Posterior vena cava (tissue), 2 donors: ENCODE measurements around the gene PANX1. TPM values are rescaled to one million over a fixed set of nuclear protein-coding genes. Genes with fewer than 3 reads are reported as not detected.

Experiments
- DNase-seq: peaks from one replicate; pipeline ENCODE4 v3.0.0-alpha.2; 2020; ENCODE audit warnings: low spot score
- intact Hi-C, 2 donors: fragments of 100-400 bp; cut with DNase I; formaldehyde crosslinking; loops; one replicate each; pipeline versions ENCODE4 v1.14.1 to v1.14.2; 2022 to 2023
- total RNA-seq, 2 donors: library from RNA; stranded (reverse); fragmentation: NEBNext Ultra II Directional; extraction: Animal tissue kit (Norgen Biotek cat#: 25700); gene quantifications; one replicate each; pipeline ENCODE4 v1.2.1, GENCODE V29; 2021
- donor health status: DM: yes; HTN: yes; CAD: no.
- donor health status: DM: yes; HTN: yes; CAD: no.

The PANX1 gene
- total RNA-seq, 2 donors from 2014 or later: 20.2 to 45.3 TPM

DNA sequence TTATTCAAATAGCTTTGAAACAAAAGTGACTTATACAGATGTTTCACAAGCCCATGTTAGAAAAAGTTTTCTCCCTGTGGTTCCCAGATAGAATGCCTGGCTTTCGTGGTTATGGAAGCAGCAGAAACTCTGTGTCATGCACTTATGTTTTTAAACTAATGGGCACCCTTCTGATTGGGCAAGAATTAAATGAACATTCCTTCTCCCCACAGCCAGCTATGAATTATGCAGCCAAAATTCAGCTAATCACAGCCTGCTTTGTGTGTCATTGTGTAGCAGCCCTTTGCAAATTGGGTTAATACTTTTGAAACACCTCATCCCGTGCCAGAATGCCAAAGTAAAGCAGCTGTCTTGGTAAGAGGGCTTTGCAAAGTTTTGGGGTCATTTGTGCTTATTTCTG is 46.9 kb downstream of the PANX1 start:
- no peak for DNase-seq
- intact Hi-C loops: no loop called here

DNA sequence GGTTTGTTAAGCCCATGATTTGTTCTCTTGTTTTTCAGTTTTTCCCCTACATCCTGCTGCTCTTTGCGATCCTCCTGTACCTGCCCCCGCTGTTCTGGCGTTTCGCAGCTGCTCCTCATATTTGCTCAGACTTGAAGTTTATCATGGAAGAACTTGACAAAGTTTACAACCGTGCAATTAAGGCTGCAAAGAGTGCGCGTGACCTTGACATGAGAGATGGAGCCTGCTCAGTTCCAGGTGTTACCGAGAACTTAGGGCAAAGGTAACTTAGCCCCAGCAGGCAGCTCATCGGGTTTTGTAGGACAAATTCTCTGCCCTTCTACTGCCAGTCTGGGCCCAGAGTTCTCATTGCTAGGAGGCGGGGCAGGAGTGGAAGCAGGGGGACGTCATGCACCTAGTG is 49.7 kb downstream of the PANX1 start:
- no peak for DNase-seq
- intact Hi-C loops: no loop called here

DNA sequence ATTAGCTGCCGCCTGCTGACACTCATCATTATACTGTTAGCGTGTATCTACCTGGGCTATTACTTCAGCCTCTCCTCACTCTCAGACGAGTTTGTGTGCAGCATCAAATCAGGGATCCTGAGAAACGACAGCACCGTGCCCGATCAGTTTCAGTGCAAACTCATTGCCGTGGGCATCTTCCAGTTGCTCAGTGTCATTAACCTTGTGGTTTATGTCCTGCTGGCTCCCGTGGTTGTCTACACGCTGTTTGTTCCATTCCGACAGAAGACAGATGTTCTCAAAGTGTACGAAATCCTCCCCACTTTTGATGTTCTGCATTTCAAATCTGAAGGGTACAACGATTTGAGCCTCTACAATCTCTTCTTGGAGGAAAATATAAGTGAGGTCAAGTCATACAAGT is 51.1 kb downstream of the PANX1 start:
- DNase-seq: no peak
- intact Hi-C loops: loop anchor here in 1 of 2 donors (10.0 kb wide), 1 partner anchor 65 kb away; no protein-coding TSS in a partner anchor

DNA sequence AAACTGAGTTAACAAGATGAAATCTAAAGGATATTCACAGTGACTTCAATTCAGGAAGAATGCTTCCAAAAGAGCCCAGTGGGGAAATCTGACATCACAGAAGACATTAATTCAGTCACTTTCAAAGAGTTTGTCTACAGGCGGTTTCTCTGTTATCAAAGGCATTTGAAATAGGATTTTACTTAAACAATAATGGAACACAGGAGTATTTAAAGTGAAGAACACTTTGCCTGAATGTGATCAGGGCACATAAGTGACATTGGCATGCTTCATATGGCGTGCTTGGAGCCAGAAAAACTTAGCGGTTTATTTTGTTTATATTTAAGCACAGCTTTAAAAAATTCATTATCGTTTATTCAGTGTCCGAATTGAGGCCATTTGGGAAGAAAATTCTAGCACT is 52.9 kb downstream of the PANX1 start:
- intact Hi-C loops: loop anchor here in 1 of 2 donors (10.0 kb wide), 1 partner anchor 67 kb away; no protein-coding TSS in a partner anchor
- DNase-seq: no peak

DNA sequence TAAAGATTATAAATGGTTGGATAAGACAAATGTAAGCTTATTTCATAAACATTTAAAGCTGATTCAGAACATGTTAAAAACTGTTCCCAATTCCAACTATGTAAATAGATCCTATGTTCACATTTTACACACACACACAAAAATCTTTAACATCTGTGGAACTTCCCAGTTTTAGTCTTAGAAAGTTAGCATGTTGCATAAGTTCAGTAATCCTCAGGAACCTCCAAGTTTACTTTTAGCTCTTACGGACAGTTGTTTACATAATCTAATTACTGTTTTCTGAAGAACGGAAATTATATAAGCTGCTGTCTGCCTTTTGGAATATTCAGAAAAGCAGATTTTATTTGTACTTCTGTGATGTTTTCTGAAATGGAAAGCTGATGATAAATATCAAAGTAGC is 53.3 kb downstream of the PANX1 start:
- no peak for DNase-seq
- intact Hi-C loops: loop anchor here in 1 of 2 donors (10.0 kb wide), 1 partner anchor 67 kb away; no protein-coding TSS in a partner anchor

DNA sequence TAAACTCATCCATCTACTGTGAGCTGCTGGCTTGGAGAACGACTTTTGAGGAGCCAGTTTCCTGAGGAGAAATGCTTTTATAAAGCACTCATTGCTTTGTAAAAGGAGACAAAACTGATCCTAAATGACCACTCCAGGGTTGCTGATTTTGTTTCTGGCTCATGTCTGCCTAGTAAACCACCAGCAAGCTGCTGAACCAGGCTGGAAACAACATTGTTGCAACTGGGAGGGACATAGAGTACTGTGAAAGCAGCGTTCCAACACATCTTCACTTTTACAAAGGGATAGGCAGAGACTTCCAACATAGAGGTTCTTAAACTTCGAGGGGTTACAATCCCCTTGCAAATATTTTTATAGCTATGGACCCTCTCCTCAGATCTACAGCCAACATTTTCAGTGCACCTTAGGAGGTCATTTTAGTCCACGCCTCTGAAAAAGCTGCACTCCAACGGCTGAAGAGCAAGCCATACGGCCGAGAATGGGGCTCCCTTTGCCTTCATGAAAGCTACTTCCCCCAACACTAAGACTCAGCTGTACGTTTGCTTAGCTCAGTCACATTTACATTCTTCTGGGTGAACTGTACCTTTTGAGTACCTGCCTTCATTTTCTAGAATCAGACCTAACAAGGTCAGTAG is 54.7 kb downstream of the PANX1 start:
- no peak for DNase-seq
- intact Hi-C loops: loop anchor here in 1 of 2 donors (10.0 kb wide), 1 partner anchor 69 kb away; no protein-coding TSS in a partner anchor

DNA sequence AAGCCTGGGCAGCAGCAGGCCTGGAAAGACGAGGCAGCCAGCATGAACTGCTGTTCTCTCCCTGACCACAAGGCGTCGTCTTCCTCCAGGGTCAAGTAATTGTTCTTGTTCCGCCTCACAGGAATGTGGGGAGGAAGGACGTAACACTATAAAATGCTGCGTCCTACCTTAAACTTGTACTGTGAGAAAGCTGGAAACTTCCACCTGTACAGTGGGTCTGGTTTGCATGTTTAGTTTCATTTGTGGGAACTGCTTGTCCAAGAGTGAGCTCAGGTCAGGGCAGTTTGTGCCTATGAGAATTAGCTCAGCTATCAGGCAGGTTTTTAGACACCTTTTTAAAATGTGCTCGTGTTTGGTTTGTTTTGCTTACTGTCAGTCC is 55.2 kb downstream of the PANX1 start:
- intact Hi-C loops: loop anchor here in 1 of 2 donors (10.0 kb wide), 1 partner anchor 69 kb away; no protein-coding TSS in a partner anchor
- peak; percentile 82 for DNase-seq

DNA sequence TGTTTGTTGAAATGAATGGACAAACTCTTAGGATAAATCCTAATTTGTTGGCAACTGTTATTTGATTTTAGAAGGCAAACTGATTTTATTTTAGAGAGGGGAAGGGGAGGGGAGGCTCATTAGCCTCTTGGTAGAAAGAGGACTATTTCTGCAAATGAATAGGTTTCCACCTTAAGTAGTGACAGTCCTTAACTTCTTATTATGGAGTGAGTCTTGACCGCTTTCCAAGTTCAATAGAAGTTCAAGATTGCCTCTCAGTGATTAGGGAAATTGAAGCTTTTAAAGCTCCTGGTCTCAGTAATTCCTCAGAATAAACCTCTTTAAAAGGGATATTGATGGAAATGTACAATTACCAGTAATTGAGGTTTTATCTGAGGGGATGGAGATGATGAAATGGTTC is 55.7 kb downstream of the PANX1 start:
- intact Hi-C loops: loop anchor here in 1 of 2 donors (10.0 kb wide), 1 partner anchor 70 kb away; no protein-coding TSS in a partner anchor
- DNase-seq: no peak

DNA sequence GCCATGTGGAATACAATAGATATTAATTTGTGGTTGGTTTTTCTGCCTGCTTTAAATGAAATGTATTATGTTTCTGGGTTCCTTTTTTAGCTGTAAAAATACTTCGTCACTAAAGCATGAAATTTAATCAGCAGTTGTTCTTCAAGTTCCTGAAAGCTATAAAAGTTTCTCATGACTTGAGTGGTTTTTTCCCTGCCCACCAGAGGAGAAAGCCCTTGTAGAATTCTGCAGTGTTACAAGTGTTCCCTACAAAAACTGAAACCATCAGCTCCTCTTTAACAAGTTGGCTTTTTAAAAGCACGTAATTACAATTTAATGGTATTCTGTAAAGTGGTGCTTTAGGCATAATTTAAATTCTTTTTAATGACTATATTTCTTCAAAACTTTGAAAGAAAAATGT is 56.2 kb downstream of the PANX1 start:
- DNase-seq: no peak
- intact Hi-C loops: loop anchor here in 1 of 2 donors (10.0 kb wide), 1 partner anchor 70 kb away; no protein-coding TSS in a partner anchor

DNA sequence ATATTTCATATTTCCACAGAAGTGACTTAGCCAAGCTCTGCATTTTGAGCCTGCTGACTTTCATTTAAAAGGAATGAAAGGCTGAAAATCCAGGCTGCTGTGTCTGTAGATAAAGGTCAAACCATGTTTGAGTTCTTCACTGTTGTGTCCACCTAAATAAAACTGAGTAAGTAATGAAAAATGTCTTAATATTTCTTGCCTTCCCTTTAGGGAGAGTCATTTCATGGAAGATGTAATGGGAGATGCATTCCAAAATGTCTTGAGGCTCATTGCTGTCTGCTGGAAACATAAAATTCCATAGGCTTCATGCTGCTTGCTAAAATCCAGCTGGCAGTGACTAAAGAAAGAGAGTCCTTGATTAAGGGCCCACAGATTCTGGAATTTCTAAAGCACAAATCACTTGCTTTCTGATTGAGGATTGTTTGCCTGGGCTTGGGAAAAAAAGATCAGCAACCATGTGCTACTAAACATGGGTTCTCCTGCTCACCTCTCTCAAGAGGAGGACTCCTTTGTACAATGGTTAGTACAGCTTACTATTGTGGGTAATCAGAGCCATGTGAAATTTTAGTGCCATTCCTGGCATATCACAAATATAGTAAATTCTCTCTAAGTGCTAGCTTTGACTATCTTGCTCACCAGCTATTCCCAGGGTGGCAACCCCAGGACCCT is 56.9 kb downstream of the PANX1 start:
- DNase-seq: no peak
- intact Hi-C loops: loop anchor here in 1 of 2 donors (10.0 kb wide), 1 partner anchor 71 kb away; no protein-coding TSS in a partner anchor

DNA sequence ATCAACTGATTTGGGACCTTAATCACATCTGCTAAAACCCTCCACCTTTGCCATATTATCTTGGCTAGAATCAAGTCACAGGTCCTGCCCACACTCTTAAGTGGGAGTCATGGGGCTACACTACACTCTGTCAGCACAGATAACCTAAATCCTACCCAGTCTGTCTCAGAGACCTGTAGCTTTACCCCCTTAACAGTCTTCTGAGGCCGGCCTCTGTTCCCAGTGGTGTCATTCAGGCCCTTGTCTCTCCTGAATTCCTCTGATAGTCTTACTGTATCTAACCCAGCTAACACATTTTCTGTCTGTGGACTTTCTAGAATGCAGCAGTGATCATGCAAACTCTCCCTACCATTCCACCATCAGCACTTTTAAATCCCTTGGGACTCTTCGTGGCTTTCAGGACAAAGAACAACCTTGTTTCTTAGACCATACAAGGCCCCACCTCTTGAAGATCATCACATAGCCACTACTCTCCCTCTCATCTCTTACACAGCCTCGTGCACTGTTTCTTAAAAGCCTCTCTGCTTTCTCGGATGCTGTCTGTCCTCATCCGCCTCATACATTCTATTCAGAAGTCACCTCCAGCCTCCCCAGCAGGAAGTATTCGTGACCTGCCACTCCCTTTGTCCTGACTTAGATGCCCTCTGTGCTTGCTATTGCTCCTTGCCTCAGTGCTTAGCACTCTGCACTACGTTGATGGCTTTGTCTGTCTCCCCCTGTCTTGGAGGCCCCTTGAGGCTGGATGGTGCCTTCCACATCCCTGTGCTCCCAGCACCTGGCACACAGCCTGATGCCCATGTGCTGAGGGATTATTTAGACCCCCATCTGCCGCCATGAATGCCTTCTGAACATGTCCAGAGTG is 57.9 kb downstream of the PANX1 start:
- intact Hi-C loops: loop anchor here in 1 of 2 donors (10.0 kb wide), 1 partner anchor 72 kb away; no protein-coding TSS in a partner anchor

DNA sequence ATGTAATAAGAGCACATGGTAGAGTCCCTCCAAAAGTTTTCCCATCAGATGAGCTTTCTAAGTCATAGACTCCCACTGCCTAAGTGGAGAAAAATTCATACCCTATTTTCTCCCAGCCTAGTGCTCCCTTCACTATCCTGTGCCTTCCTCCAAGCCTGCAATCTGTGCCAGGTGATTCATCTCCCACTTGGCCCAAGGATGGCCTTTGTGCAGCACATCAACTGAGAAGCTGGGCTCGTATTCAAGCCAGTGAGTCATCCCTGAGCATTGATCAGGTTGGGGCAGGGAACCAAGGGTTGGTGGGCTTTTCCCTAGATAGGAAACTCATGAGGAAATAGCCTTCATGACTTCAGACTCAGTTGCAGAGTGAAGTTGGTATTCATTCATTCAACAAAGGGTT is 64.6 kb downstream of the PANX1 start:
- DNase-seq: no peak
- intact Hi-C loops: no loop called here

More for the DNA sequence above, 57.9 kb downstream of the PANX1 start:
- no peak for DNase-seq

DNA sequence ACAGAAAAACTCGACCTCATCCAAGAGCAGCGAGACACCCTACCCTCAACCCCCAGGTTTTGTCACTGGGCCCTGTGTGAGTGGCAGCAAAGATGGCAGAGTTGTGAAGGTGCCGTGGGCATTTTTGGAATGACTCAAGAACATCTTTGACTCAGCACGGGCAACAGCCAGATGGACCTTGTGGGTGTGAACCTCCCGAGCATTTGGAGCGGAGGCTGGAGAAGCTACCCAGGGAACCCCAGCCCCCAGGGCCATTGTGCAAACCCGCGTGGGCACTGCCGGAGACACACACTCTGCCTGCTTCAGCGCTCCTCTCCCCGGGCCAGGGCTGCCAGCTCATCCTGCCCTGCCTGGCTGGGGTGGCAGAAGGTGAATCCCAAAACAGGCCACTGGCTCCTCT is 66.1 kb downstream of the PANX1 start:
- intact Hi-C loops: no loop called here
- DNase-seq: no peak

DNA sequence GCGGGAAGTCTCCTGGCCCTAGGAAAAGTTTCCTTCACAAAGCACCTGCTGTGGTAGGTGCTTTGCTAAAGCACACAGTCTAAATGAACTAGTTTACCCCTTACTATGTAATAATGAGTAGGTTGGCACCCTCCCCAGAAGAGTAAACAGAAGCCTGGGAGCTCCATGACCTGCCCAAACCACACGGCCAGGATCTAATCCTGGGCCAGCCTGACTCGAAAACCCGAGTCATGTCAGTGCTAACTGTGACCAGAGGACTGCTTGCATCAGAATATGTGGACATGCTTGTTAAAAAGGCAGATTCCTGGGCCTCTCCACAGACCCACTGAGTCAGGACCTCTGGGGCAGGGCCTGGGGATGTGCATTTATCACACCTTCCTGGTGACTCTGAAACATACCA is 67.7 kb downstream of the PANX1 start:
- intact Hi-C loops: no loop called here
- DNase-seq: no peak

DNA sequence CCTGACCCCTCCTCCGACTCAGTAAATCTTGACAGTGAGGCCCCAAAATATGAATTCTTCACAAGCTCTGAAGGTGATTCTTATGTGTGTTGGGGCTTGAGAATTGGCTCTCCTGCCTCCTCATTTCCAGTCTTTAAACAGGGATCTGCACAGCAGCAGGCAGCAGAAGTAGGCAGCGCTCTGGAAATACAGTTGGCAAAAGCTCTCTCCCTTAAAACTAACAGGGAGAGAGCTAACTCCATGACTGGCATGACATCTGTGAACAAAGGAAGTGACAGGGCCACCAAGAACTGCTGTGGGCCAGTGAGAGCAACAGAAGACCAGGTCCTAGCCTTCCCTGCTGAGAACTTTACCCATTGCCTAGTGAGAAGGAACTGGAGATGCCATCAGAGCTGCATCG is 70.1 kb downstream of the PANX1 start:
- intact Hi-C loops: no loop called here

DNA sequence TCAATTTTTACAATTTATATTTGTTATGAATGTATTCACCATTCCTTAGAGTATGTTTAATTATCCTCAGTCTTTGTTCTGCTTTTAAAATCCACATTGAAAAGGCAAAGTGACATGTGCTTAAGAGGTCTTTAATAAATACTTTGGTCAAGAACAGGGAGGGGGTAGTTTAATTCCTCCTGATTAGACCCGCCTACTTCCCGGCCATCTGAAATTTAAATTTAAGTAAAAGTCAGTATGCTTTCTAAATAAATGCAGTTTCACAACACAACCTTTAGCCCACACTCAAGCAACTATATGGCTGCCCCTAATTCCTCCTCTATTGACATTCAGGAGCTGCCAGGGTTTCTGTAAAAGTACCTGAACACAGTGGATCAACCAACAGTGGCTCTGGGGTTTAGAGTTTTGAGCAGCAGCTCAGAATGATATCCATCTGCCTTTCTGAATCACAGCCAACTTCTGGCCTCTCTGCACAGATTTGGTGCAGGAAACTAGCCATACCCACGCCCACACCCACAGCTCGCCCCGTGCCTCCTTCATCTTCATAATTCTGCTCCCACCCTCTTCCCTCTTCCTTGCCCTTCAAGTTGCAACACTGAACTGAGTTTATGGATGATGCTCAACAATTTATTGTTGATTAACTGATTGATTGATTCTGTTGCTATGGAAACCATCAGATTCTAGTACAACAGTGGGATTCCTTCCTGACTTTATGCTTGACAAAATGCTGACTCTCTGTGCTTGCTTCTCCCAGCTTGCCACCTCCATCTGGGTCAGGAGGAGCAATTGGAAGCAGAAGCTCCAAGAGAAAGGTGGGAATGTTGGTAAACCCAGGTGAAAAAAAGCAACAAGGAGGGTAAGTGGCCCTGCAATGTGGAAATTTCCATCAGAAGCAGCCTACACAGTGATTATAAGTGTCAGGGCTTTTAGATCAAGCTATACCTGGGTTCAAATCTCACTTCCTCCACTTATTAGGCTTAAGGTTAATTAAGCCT is 70.8 kb downstream of the PANX1 start:
- intact Hi-C loops: no loop called here
- no peak for DNase-seq

More for the DNA sequence above, 70.1 kb downstream of the PANX1 start:
- no peak for DNase-seq

DNA sequence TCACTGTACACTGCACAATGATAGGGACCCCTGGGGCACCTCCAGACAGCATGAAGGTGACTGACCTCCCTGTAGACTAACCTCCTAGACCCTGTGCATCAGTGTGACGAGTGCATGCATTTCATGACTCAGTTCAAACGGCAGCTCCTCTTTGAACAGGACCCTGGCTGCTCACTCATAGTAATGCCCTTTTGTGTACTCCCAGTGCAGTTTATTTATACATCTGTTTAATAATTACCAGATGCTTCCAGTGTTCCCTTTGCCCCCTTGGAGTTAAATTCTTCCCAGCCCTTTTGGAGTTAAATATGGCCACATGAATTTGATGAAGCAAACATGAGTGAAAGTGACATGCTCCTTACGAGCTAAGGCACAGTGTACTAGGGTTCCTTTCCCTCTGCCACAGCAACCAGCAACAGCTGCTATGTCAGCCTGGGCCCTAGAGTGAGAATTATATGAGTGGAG is 72.4 kb downstream of the PANX1 start:
- no peak for DNase-seq
- intact Hi-C loops: loop anchor here in 1 of 2 donors (1.0 kb wide), 1 partner anchor 21 kb away; no protein-coding TSS in a partner anchor

DNA sequence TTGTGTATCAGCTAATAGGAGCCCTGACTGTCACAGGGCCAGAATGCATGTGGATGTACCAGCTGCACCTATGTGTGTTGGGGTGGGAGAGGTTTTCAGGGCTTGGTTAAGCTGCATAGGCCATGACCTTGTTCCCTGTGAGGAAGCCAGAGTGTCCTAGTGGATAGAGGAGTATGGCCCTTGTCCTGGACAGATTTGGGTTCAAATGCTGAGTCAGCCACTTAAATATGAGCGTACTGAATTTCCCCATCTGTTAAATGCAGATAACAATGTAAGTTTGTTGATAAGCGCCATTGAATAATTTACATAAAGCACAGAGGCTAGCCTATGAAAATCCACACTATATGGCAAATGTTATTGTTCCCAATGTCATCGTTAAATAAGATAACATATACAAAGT is 74.4 kb downstream of the PANX1 start:
- no peak for DNase-seq
- intact Hi-C loops: no loop called here
